ENCODE measurements around the gene TRAP1. TPM values are rescaled to one million over a fixed set of nuclear protein-coding genes. Genes with fewer than 3 reads are reported as not detected.
A peak's percentile ranks its signal among the peaks of the same experiment; 100 is the strongest.

The TRAP1 gene
- total RNA-seq, 2 experiments from 2014 or later = 68.0 to 75.9 TPM

DNA sequence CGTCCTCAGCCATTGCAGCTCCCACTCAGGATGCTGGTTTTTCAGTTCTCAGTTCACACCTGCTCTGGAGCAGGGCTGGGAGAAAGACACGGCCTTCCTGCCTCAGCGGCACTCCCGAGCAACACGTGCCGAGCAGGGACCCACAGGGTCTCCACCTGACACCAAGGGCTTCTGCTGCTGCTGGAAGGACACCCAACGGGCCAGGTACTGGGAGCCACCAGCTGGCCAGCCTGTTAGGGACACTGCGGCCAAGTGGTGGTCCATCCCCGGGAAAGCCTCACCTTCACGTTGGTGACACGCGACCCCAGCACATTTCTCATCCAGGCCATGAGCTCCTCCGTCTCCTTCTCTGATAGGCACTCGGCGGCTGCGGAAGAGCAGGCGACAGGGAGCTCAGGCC is 54.7 kb downstream of the TRAP1 start:
- H3K36me3 ChIP-seq (ENCODE audit: insufficient read depth, low read length) = peaks cover 59% of the 10 kb centered on the region
- intact Hi-C loops (cut with DNase I, micrococcal nuclease) = no loop called here
- H3K27ac Mint-ChIP-seq = no peak overlapping the region
- CTCF ChIA-PET = no interaction called here
- peaks cover 15% of the 10 kb centered on the region for H3K4me1 ChIP-seq (ENCODE audit: insufficient read depth, low read length)
- TF ChIP-seq, protein P1, sequence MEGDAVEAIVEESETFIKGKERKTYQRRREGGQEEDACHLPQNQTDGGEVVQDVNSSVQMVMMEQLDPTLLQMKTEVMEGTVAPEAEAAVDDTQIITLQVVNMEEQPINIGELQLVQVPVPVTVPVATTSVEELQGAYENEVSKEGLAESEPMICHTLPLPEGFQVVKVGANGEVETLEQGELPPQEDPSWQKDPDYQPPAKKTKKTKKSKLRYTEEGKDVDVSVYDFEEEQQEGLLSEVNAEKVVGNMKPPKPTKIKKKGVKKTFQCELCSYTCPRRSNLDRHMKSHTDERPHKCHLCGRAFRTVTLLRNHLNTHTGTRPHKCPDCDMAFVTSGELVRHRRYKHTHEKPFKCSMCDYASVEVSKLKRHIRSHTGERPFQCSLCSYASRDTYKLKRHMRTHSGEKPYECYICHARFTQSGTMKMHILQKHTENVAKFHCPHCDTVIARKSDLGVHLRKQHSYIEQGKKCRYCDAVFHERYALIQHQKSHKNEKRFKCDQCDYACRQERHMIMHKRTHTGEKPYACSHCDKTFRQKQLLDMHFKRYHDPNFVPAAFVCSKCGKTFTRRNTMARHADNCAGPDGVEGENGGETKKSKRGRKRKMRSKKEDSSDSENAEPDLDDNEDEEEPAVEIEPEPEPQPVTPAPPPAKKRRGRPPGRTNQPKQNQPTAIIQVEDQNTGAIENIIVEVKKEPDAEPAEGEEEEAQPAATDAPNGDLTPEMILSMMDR (IDR thresholded peaks at IDR 0.05) = no peak
- H3K4me3 Mint-ChIP-seq = no peak overlapping the region
- H3K4me3 ChIP-seq (ENCODE audit: low read length) = no peak overlapping the region
- no peak for ATAC-seq (ENCODE audit: poor library complexity)
- H3K36me3 Mint-ChIP-seq (ENCODE audit: low read depth) = peaks cover 66% of the 10 kb centered on the region
- H3K4me1 Mint-ChIP-seq (ENCODE audit: low read depth) = peaks cover 20% of the 10 kb centered on the region
- no peaks in the 10 kb centered on the region for H3K9me3 Mint-ChIP-seq
- no peak overlapping the region for H3K27ac ChIP-seq (ENCODE audit: low read depth in 1 of 2, low read length in 2 of 2)
- DNase-seq = no peak
- H3K27me3 Mint-ChIP-seq = no peaks in the 10 kb centered on the region
- H3K27me3 ChIP-seq (ENCODE audit: control insufficient read depth in 1 of 2, insufficient read depth in 2 of 2, low read length in 2 of 2) = no peaks in the 10 kb centered on the region
- H3K9me3 ChIP-seq (ENCODE audit: control insufficient read depth in 1 of 2, insufficient read depth in 1 of 2, low read length in 2 of 2) = no peaks in the 10 kb centered on the region
- POLR2A ChIA-PET = no interaction called here

DNA sequence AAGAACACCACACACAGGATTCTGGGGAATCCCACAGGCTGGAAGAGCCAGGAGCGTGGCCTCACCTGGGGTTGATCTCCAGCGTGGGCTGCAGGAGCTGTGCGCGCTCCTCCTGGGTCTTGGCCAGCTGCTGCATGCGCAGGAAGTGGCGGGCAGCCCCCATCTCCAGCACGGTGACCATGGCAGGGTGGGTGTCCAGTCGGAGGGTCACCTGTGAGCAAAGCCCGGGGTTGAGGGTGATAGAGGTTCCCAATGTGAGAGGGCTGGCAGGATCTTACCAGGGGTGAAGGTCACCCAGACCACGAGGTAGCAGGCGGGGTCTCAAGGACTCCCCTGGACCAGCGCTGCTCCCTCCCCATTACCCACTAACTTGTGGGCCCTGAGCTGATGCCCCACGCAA is 55.4 kb downstream of the TRAP1 start:
- TF ChIP-seq, protein P1 (IDR thresholded peaks at IDR 0.05) = no peak
- no peak overlapping the region for H3K4me3 Mint-ChIP-seq
- peaks cover 20% of the 10 kb centered on the region for H3K4me1 Mint-ChIP-seq (ENCODE audit: low read depth)
- intact Hi-C loops (cut with DNase I, micrococcal nuclease) = no loop called here
- H3K27me3 Mint-ChIP-seq = no peaks in the 10 kb centered on the region
- H3K27ac Mint-ChIP-seq = no peak overlapping the region
- peaks cover 66% of the 10 kb centered on the region for H3K36me3 ChIP-seq (ENCODE audit: insufficient read depth, low read length)
- H3K27me3 ChIP-seq (ENCODE audit: control insufficient read depth in 1 of 2, insufficient read depth in 2 of 2, low read length in 2 of 2) = no peaks in the 10 kb centered on the region
- no peak overlapping the region for H3K4me3 ChIP-seq (ENCODE audit: low read length)
- POLR2A ChIA-PET = no interaction called here
- no peaks in the 10 kb centered on the region for H3K9me3 Mint-ChIP-seq
- CTCF ChIA-PET = no interaction called here
- no peaks in the 10 kb centered on the region for H3K9me3 ChIP-seq (ENCODE audit: control insufficient read depth in 1 of 2, insufficient read depth in 1 of 2, low read length in 2 of 2)
- ATAC-seq (ENCODE audit: poor library complexity) = no peak
- H3K4me1 ChIP-seq (ENCODE audit: insufficient read depth, low read length) = peaks cover 15% of the 10 kb centered on the region
- H3K27ac ChIP-seq (ENCODE audit: low read depth in 1 of 2, low read length in 2 of 2) = no peak overlapping the region
- no peak for DNase-seq
- peaks cover 73% of the 10 kb centered on the region for H3K36me3 Mint-ChIP-seq (ENCODE audit: low read depth)

DNA sequence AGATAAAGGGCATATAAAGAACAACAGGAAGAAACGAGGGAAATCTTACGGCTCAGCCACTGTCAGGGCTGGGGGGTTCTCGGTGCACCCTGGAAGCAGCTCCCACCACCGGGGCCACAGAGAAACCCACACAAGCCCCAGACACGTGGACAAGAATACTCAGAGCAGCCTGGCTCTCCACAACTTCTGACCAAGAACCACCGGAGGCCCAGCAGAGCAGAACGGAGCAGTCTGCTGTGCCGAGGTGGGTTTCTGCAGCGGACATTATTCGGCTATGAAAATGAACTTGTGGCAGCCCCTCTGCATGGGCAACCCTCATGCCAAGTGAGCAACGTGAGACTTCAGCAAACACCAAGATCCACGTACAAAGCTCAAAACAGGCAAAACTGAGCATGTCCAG is 56.0 kb downstream of the TRAP1 start:
- Mint-ChIP-seq H3K36me3 (ENCODE audit: low read depth) (peaks cover 76% of the 10 kb centered on the region), H3K27ac (peak overlapping the region; percentile 37), H3K9me3 (no peaks in the 10 kb centered on the region), H3K4me3 (no peak overlapping the region), H3K4me1 (ENCODE audit: low read depth) (peaks cover 16% of the 10 kb centered on the region), H3K27me3 (no peaks in the 10 kb centered on the region)
- H3K9me3 ChIP-seq (ENCODE audit: control insufficient read depth in 1 of 2, insufficient read depth in 1 of 2, low read length in 2 of 2) = no peaks in the 10 kb centered on the region
- H3K36me3 ChIP-seq (ENCODE audit: insufficient read depth, low read length) = peaks cover 72% of the 10 kb centered on the region
- H3K4me3 ChIP-seq (ENCODE audit: low read length) = no peak overlapping the region
- ATAC-seq (ENCODE audit: poor library complexity) = no peak
- peaks cover 14% of the 10 kb centered on the region for H3K4me1 ChIP-seq (ENCODE audit: insufficient read depth, low read length)
- intact Hi-C loops (cut with DNase I, micrococcal nuclease) = no loop called here
- ChIA-PET CTCF (no interaction called here), POLR2A (no interaction called here)
- no peak for DNase-seq
- no peak overlapping the region for H3K27ac ChIP-seq (ENCODE audit: low read depth in 1 of 2, low read length in 2 of 2)
- TF ChIP-seq, protein P1 (IDR thresholded peaks at IDR 0.05) = no peak
- H3K27me3 ChIP-seq (ENCODE audit: control insufficient read depth in 1 of 2, insufficient read depth in 2 of 2, low read length in 2 of 2) = no peaks in the 10 kb centered on the region

Data from CD4-positive, alpha-beta T cell (primary cell).